K562 (cell line): ENCODE measurements around the gene WFDC9. TPM values are rescaled to one million over a fixed set of nuclear protein-coding genes. Genes with fewer than 3 reads are reported as not detected.

Experiments
- MYNN ChIP-seq, 2 experiments: sonication (generic); formaldehyde crosslinking in 1 of 2; IDR thresholded peaks; 2 replicates each; pipeline versions ENCODE4 v1.5.0 to v1.6.1; 2016 to 2020; ENCODE audit warnings: antibody characterized with exemption in 1 of 2, missing genetic modification reagents in 1 of 2
- NFXL1 ChIP-seq: fragments of 450-650 bp; formaldehyde crosslinking; IDR thresholded peaks from 2 replicates; pipeline ENCODE4 v1.4.0; 2021; ENCODE audit warnings: mild to moderate bottlenecking
- ZNF316 ChIP-seq: fragments of 450-650 bp; IDR thresholded peaks from 2 replicates; pipeline ENCODE4 v1.6.1; 2016
- polyA plus RNA-seq, 8 experiments: library from polyadenylated mRNA; depleted of rRNA in 4 of 8; stranded (reverse) in 5 of 8; unstranded in 3 of 8; fragments of >200 nt; fragmentation: Nextera tagmentation in 2 of 8; fragmentation: Illumina TruSeq in 1 of 8; extraction: Ambion mirVana in 2 of 8; extraction: Trizol in 1 of 8; gene quantifications; 2 replicates each; pipeline versions ENCODE4 v1.2.1 to v1.2.3, GENCODE V29; 2011 to 2014; ENCODE audit warnings: inconsistent platforms in 1 of 8, missing spikeins in 1 of 8
- total RNA-seq, 7 experiments: library from RNA; depleted of rRNA in 6 of 7; stranded (reverse); fragments of >200 nt in 6 of 7; fragmentation: Illumina TruSeq in 2 of 7; extraction: Trizol in 2 of 7; gene quantifications; 2 replicates each; pipeline versions ENCODE4 v1.2.1 to v1.2.3, GENCODE V29; 2011 to 2021; ENCODE audit warnings: low replicate concordance in 1 of 7
- TF ChIP-seq, protein P1 (sequence below), 2 experiments: fragments of 450-650 bp; formaldehyde crosslinking in 1 of 2; IDR thresholded peaks; 2 replicates each; pipeline versions ENCODE4 v1.4.0 to v1.6.1; 2014 to 2020; ENCODE audit warnings: mild to moderate bottlenecking in 2 of 2, borderline replicate concordance in 1 of 2, low read depth in 1 of 2

Gene WFDC9
- total and polyA plus RNA-seq, 9 of the 15 experiments (the other 6 are each of a cell fraction or from before 2014, with no cell fraction given) = not detected

DNA sequence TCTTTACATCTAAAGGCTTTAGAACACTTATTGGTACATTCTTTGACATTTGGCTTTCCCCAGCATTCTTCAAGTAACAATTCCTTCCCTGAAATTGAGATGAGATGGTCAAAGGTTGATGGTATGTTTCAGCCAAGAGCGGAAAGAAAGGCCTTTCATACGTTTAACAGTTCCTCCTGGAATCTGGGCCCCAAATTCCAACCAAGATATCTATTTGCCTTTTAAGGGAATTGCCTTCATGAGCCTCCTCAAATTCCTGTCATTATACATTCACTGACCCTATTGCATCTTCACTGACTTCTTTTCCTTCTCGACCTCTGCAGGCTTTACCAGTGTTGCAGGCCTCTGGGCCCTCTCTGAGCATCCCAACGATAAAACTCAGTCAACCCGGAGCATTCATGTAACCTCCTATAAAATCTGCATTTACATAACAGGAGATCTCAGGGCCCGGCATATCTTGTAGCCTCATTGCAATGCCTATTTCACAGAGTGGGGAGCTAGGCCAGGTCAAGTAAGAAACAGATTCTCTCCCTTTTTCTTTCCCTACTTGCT is 18.3 kb upstream of the WFDC9 start (continued):
- TF ChIP-seq, protein P1, sequence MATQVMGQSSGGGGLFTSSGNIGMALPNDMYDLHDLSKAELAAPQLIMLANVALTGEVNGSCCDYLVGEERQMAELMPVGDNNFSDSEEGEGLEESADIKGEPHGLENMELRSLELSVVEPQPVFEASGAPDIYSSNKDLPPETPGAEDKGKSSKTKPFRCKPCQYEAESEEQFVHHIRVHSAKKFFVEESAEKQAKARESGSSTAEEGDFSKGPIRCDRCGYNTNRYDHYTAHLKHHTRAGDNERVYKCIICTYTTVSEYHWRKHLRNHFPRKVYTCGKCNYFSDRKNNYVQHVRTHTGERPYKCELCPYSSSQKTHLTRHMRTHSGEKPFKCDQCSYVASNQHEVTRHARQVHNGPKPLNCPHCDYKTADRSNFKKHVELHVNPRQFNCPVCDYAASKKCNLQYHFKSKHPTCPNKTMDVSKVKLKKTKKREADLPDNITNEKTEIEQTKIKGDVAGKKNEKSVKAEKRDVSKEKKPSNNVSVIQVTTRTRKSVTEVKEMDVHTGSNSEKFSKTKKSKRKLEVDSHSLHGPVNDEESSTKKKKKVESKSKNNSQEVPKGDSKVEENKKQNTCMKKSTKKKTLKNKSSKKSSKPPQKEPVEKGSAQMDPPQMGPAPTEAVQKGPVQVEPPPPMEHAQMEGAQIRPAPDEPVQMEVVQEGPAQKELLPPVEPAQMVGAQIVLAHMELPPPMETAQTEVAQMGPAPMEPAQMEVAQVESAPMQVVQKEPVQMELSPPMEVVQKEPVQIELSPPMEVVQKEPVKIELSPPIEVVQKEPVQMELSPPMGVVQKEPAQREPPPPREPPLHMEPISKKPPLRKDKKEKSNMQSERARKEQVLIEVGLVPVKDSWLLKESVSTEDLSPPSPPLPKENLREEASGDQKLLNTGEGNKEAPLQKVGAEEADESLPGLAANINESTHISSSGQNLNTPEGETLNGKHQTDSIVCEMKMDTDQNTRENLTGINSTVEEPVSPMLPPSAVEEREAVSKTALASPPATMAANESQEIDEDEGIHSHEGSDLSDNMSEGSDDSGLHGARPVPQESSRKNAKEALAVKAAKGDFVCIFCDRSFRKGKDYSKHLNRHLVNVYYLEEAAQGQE (IDR thresholded peaks at IDR 0.05; ENCODE audit: borderline replicate concordance) = no peak
- TF ChIP-seq, protein P1 (CRISPR knock-in tag; IDR thresholded peaks at IDR 0.05; ENCODE audit: low read depth) = no peak
- TF ChIP-seq MYNN (IDR thresholded peaks at IDR 0.05) = no peak
- TF ChIP-seq MYNN (CRISPR knock-in tag; IDR thresholded peaks at IDR 0.05) = no peak
- no peak for TF ChIP-seq NFXL1
- TF ChIP-seq ZNF316 = no peak
